ENCODE results near the gene CTDSP2.
A peak's percentile ranks its signal among the peaks of the same experiment; 100 is the strongest.

Gene CTDSP2

GRCh38 chr12:57846577-57847319, at the start of gene CTDSP2:
TSS of gene CTDSP2 (minus strand) at chr12:57846729. CDS start at chr12:57846435, 294 bp downstream.
- DNase-seq, result peak; percentile 93 to 96

GRCh38 chr12:57896115-57896433, 49.5 kb upstream of the CTDSP2 start:
- no peak for DNase-seq
- TF ChIP-seq POLR2A (IDR thresholded peaks at IDR 0.05; ENCODE audit: low read length), result no peak
- TF ChIP-seq GATA1 (IDR thresholded peaks at IDR 0.05; ENCODE audit: low read depth, low read length), result no peak

More at GRCh38 chr12:57846577-57847319, at the start of gene CTDSP2:
- TF ChIP-seq GATA1 (IDR thresholded peaks at IDR 0.05; ENCODE audit: low read depth, low read length) (no peak), POLR2A (IDR thresholded peaks at IDR 0.05; ENCODE audit: low read length) (no peak)

GRCh38 chr12:57895389-57896114, 49.0 kb upstream of the CTDSP2 start:
- TF ChIP-seq POLR2A (IDR thresholded peaks at IDR 0.05; ENCODE audit: low read length) (no peak), GATA1 (IDR thresholded peaks at IDR 0.05; ENCODE audit: low read depth, low read length) (no peak)
- no peak for DNase-seq

GRCh38 chr12:57894399-57895292, 48.1 kb upstream of the CTDSP2 start:
- TF ChIP-seq POLR2A (IDR thresholded peaks at IDR 0.05; ENCODE audit: low read length) (no peak), GATA1 (IDR thresholded peaks at IDR 0.05; ENCODE audit: low read depth, low read length) (no peak)
- no peak for DNase-seq

- peak; percentile 19 to 49 for DNase-seq
- TF ChIP-seq POLR2A (IDR thresholded peaks at IDR 0.05; ENCODE audit: low read length) (no peak), GATA1 (IDR thresholded peaks at IDR 0.05; ENCODE audit: low read depth, low read length) (no peak)
Observed at GRCh38 chr12:57893431-57894353, 47.2 kb upstream of the CTDSP2 start.

GRCh38 chr12:57892232-57892972, 45.9 kb upstream of the CTDSP2 start:
- TF ChIP-seq POLR2A (IDR thresholded peaks at IDR 0.05; ENCODE audit: low read length), result no peak
- TF ChIP-seq GATA1 (IDR thresholded peaks at IDR 0.05; ENCODE audit: low read depth, low read length), result no peak
- peak; percentile 19 to 24 for DNase-seq

GRCh38 chr12:57891542-57892228, 45.2 kb upstream of the CTDSP2 start:
- no peak for DNase-seq
- TF ChIP-seq GATA1 (IDR thresholded peaks at IDR 0.05; ENCODE audit: low read depth, low read length) (no peak), POLR2A (IDR thresholded peaks at IDR 0.05; ENCODE audit: low read length) (no peak)

- TF ChIP-seq POLR2A (IDR thresholded peaks at IDR 0.05; ENCODE audit: low read length) (no peak), GATA1 (IDR thresholded peaks at IDR 0.05; ENCODE audit: low read depth, low read length) (no peak)
- DNase-seq, result no peak
Observed at GRCh38 chr12:57890191-57891115, 43.9 kb upstream of the CTDSP2 start.

GRCh38 chr12:57889500-57889989, 43.0 kb upstream of the CTDSP2 start:
- TF ChIP-seq POLR2A (IDR thresholded peaks at IDR 0.05; ENCODE audit: low read length) (no peak), GATA1 (IDR thresholded peaks at IDR 0.05; ENCODE audit: low read depth, low read length) (no peak)
- DNase-seq, result no peak

GRCh38 chr12:57888409-57889157, 42.1 kb upstream of the CTDSP2 start:
- TF ChIP-seq GATA1 (IDR thresholded peaks at IDR 0.05; ENCODE audit: low read depth, low read length) (no peak), POLR2A (IDR thresholded peaks at IDR 0.05; ENCODE audit: low read length) (no peak)

More at GRCh38 chr12:57888409-57889157, 42.1 kb upstream of the CTDSP2 start:
- DNase-seq, result no peak
